Myocyte (in vitro differentiated cells): Measurements from ENCODE around the gene CSNK1G3. TPM values are rescaled to one million over a fixed set of nuclear protein-coding genes. Genes with fewer than 3 reads are reported as not detected.
"Not testable (repeated sequence)": the region's sequence is repeated elsewhere in the genome, so short reads cannot be mapped to it uniquely, and the experiment has no call there.

Source experiments
- DNase-seq: peaks from one replicate; pipeline ENCODE4 v3.0.0-alpha.2; 2012; ENCODE audit warnings: low read depth
- polyA plus RNA-seq: library from polyadenylated mRNA; unstranded; fragments of >200 nt; gene quantifications from one replicate; pipeline ENCODE4 v1.2.1, GENCODE V29; 2012; ENCODE audit warnings: missing spikeins
- total RNA-seq: library from RNA; depleted of rRNA; stranded (reverse); fragments of >200 nt; gene quantifications from 2 replicates; pipeline ENCODE4 v1.2.3, GENCODE V29; 2014

CSNK1G3 gene
- 33.0 and 38.9 TPM in 2 replicates for total RNA-seq
- 12.6 TPM for polyA plus RNA-seq

DNA sequence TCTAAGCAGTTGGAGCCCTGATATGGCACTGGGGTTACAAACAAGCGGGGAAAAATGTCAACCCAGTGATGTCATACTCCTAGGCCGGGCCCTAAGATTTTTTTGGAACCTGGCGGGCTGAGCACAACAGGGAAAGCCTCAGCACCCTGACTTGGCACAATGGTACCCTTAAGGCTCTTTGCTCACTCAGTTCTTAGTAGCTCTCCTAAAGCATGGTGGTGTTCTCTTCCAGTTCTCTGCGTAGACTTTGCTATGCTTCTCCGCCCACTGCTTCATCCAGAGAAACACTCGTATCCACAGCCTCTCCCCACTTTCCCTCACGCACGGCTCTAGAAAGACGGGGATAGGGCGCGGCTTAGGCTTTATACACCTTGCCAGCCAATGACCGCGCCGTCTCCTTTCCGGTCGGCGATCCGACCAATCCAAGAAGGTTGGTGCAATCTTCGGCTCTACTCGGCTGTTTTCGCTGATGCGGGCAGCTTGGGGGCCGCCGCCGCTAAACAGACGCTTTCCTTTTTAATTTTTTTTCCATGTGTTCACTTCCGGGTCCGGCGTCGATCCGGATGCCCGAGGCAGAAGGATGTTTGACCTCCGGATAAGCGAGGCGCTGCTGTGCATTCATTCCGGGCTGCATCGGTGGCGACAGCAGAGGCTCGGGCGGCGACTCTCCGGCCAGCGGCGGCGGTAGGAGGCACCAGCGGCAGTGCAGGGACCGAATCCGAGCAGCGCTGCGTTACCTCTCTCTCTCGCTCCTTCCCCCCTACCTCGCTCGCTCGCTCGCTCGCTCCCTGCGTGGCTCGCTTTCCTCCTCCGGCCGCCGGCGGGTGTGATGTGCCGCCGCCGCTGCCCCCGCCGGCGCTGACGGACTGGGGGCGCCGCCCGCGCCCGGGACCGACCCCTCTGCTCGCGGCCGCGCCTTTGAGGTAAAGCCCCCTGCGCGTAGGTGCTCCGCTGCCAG lies at the start of gene CSNK1G3:
Gene CSNK1G3 (plus strand): TSS at position 530 of the 958 bp plus-strand sequence. CDS start 33,487 bp downstream, outside the sequence.
- peak; percentile 99 for DNase-seq

DNA sequence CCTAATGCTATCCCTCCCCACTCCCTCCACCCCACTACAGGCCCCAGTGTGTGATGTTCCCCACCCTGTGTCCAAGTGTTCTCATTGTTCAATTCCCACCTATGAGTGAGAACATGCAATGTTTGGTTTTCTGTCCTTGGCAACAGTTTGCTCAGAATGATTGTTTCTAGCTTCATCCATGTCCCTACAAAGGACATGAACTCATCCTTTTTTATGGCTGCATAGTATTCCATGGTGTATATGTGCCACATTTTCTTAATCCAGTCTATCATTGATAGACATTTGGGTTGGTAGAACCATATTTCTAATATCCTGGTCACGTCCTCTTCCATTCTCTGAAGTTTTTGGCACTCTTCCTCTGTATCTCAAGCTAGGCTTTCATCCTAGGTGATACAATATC lies 45.1 kb upstream of the CSNK1G3 start:
- DNase-seq, result not testable (repeated sequence)

DNA sequence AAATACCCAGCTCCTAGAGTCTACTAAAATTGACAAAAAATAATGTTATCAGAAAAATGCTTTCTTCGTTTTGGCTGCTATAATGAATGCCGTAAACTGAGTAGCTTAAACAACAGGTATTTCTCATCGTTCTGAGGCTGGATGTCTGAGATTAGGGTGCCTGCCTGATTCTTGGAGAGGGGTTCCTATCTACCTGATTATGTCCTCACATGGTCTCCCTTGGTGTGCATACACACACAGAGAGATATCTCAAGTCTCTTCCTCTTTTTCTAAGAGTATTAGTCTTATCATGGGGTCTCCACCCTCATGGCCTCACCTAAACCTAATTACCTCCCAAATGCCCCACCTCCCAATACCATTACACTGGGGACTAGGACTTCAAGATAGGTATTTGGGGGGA lies 40.6 kb upstream of the CSNK1G3 start:
- no peak for DNase-seq

DNA sequence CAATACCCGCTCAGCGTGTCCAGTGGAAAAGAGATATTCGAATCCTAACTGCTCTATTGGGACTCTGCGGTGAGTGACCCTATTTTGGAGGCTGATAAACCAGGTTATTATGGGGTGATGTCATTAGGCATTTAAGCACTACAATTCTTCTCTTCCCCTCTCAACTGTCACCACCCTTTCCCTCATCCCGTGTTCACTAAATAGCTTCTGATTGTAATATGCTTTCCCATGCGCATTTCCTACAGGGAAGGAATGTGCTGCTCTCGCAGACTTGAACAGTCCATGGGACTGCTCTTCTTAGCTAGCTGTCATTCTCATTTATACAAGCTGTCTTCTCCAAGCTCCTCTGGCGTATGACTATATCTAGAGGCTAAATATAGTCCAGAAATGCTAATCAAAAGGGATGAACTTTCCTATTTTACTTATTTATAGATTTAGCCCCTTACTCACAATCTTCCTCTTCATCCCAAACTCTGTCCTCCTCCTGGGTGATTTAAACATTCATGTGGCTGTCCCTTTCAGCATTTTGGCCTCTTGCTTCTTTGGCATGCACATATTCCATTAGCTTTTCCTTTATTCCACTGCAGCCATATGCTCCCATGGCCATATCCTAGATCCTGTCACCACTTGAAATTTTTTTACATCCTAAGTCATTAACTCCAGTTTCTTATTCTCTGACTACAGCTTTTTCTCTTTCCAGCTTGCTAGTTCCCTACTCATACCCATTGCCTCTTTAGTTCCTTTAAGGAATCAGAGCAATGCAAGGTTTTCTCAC lies 39.6 kb upstream of the CSNK1G3 start:
- no peak for DNase-seq

DNA sequence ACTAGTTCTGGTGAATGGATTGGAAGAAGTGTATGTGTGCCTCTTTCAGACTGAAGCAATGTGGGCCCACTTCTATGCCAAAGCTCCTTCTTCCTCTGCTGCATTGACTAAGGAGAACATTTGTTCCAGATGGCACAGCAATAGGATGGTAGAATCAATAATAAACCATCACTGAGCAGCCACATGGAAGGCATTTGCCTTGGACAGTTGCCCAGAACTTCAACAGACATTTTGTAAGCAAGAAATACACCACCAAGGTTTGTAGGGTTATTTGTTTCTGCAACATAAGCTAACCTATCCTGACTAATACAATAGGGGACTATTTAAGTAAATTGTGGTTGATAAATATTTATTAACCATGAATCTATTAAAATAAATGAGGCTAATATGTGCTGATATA lies 37.7 kb upstream of the CSNK1G3 start:
- DNase-seq, result peak; percentile 18

DNA sequence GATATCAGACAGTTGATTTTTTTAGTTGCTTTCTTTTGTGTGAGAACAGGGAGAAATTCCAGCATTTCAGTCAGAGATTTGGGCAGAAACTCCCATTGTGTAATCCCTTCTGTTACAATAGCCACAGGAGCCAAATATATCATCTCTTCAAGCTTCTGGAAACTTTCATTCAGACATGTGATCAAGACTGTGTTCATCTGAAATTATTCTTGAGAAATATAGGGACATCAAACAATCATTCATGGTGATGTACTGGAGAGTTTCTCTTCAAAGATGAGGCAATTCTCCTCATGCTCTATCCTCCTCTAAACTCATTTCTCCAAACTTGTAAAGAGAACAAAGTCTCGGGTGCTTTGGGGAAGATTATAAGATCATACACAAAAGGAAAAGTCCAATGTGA lies 35.2 kb upstream of the CSNK1G3 start:
- DNase-seq, result no peak

DNA sequence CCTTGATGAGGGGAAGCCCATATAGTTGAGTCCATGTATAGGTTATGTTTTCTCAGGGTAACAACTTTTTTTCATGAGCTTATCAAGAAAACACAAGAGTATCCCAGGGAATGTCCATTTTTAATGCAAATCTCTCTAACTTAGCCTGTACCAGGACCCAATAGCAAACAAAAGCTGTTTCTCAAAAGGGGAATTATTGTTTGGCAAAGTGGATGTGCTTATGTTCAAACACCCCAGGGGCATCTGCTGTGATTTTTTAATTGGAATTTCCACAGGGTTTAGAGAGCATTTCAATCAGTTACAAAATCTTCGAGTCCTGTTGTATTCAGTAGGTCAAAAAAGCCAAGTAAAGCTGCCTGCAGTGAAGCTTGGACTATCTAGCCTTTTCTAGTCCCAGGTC lies 33.4 kb upstream of the CSNK1G3 start:
- no peak for DNase-seq

DNA sequence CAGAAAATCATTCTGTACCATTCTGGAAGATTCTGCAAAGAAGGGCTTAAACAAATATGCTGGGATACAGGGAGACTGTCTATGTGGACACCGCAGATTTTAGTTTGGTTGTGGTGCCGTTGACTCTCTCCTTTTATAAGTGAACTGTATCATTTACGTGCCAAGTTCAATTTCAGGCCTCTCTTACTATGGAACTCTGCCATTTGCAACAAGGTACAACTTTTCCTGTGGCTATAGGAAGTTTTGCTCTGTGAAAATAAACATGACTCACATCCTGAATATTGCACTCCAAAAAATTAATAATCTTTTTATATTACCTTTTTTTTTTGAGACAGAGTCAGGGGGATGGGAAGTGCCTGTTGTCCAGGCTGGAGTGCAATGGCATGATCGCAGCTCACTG lies 29.7 kb upstream of the CSNK1G3 start:
- no peak for DNase-seq

DNA sequence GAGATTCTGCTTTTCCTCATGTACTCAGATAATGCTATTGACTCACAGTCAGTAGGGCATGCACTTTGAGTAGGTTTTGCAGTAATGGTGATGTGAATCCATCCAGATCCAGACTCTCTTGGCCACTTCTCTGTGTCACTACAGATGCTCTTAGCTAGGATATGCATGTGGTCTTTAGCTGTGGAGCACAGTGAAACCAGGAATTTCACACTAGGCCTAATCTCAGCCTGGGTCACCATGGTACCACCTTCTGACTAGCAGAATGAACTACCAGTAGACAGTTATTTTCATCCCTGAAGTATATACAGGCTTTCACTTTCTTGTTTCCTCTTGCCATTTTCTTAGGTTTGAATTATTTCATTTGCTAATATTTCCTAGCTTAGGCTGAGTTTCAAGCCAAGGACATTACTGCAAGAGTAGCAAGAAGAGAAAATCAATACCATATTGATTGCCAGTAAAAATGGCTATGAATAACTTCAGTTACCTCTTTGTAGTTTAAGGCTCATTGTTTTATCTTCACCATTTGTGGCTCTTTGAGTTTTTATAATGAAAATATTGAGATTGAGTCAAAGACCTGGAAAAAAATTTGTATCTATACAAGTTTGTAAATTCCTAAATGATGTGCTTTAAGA lies 28.4 kb upstream of the CSNK1G3 start:
- DNase-seq, result peak; percentile 54

DNA sequence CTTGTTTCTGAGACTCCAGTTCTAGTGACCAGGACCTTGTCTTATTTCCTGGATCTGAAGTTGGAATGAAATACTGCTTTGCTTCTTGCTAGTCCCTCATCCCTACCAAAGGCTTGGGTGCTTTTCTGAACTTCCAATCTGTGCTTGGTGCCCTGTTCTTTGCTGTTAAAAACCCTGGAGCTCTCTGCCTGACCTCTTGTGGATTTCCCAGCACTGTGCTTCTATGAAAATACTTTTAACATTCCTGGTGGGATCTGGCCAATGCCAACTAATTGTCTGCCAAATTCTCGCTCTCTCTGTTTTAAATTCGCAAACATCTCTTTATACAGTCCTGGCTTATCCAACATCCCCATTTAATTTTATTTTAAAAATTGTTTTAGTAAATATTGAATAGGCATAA lies 26.7 kb upstream of the CSNK1G3 start:
- DNase-seq, result no peak

DNA sequence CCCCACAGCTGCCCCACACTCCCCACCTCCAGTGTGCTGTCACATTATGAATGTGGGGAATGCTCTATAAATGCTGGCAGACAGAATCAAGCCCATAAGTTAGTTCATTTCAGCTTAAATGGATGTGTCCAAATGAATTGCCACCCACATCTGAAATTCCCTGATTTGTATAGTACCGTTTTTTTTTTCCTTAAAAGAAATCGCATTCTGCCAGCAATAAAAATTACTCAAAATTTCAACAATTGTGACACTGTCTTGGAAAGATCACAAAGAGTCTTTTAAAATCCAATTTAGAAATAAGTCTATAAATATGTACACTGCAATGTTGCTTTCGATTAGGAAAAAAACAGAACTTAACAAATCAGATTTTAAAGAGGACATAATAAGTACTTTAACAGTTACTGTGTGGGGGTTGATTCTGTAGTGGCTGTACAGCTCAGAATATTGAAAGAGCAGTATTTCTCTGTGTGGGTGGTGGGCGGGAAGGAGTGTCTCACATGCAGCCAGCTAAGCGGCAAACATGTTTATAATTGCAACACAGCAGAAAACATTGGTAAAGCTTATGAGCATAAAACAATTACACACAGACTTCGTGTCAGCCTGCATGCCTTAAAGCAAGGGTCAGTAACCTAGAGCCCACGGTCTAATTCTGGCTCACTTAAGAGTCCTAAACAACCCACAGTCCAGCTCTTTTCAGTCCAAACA lies 24.9 kb upstream of the CSNK1G3 start:
- no peak for DNase-seq

DNA sequence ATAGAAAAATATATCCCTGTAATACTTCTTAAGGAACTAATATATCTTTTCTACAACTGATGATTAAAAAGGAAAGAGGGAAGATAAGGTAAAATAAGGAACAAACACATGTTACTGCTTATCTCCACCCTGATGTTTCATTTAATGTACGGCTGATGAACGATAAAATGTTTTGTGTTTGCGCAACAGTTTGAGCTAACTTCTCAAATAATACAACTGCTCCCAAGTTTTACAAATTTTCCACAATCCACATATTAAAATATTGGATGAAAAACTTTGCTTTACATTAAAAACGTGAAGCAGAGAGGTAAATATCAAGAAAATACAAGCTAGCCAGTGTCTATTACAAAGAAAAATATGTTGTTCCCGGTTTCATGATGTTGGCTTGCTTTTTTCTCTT lies 21.0 kb upstream of the CSNK1G3 start:
- DNase-seq, result no peak

DNA sequence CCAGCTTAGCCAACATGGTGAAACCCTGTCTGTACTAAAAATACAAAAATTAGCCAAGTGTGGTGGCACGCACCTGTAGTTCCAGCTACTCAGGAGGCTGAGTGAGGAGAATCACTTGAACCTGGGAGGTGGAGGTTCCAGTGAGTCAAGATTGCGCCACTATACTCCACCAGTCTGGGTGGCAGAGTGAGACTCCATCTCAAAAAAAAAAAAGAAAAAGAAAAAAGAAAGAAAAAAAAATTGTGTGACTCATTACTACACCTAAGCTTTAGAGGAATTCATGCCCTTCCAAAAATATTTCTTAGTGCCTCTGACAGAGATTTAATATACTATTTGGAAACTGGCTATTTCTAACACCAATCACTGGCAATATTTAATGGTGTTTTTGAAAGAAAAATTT lies 16.8 kb upstream of the CSNK1G3 start:
- not testable (repeated sequence) for DNase-seq

DNA sequence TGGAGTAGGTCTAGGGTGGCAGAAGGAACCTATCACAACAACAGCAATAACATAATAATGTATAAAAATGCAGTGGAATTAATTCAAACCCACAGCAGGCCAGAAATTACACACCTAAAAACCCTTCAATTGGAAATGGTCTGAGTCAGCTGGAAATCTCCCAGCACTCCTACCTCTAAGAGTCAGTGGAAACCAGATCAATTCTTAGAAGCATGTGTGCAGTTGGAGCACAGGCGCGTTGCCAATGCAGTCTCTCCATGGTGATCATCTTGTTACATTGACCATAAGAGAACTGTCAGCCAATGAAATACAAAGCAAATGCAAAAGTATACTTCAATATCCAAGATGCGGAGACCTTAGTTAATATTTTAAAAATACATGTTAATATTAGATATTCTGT lies 15.1 kb upstream of the CSNK1G3 start:
- DNase-seq, result peak; percentile 55

DNA sequence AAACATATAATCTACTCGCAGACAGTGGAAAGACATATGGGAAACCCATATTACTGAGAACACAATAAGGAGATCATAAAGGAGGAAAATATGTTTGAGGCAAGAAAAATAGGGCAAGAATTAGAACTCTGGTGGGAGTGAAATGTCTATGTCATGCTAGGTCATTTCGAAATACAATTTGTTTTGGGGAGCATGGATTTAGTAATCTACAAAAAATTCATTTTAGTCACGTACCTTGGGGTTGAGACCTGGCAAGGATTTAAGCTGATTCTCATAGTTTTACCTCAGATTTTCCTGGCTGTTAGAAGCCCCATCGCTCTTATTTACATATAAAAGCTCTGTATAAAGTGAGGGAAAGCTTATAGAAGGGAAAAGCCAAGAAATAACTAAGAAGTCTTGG lies 11.5 kb upstream of the CSNK1G3 start:
- DNase-seq, result no peak

DNA sequence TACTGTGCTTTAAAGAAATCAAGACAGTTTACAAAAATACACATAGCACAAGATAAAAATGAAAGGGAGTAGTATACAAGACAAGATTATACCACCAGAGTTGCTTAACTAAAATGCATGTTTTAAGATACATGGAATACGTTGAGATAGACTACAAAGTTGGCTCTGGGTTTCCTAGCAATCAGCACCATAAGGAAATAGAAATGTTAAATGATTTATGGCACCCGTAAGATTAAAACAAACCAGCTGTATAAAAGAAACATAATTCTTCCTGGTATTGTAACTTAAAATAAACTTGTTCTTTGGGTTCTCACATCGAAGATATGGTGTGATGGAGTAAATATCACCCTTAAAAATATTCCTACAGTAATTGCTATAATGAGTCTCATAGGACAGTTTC lies 9.9 kb upstream of the CSNK1G3 start:
- no peak for DNase-seq

DNA sequence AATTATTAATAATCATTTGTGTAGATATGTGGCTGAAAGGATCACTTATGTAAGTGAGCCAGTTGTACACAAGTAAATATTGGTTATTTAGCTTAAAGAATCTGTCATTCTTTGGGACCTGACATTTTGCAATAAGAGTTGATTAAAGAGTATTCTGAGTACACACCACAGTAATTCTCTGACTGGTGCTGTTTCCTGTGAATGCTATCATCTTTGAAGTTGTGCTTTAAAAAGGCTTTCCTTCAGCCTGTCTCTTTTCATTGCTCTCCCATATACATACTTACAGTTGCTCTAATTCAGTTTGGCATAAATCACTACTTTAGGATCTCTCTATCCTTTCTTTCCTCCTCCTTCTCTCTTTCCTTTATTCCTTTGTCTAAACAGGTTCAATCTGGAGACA lies 8.7 kb upstream of the CSNK1G3 start:
- no peak for DNase-seq

DNA sequence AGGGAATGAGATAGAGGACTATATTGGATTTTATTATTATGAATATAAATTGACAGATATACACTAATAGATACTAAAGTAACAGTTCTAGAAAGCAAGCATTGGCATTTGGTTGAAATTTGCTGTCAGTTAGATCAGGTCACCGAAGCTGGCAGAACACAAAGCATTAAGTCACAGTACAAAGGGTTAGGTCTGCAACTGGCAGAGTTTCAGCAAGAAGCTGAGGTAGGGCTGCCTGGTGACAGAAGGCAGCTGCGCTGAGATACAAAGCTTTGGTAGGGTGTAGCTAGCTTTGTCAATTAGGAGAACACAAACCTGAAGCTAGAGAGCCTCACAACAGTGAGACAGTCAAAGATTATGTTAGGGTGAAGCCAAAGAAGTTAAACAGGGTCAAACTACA lies 6.3 kb upstream of the CSNK1G3 start:
- peak; percentile 28 for DNase-seq

DNA sequence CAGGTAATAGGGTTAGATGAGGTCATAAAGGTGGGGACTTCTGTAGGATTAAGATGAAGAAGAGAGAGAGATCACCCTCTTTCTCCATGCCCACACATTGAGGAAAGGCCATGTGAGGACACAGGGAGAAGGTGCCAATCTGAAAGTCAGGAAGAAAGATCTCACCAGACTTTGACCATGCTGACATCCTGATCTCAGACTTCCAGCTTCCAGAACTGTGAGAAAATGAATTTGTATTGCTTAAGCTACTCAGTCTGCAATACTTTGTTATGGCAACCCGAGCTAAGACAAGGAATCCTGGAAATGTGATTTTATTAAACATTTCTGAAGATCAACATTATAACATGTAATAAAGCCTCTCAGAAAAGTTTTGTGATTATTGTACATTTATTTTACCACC lies 3.5 kb upstream of the CSNK1G3 start:
- DNase-seq, result no peak

DNA sequence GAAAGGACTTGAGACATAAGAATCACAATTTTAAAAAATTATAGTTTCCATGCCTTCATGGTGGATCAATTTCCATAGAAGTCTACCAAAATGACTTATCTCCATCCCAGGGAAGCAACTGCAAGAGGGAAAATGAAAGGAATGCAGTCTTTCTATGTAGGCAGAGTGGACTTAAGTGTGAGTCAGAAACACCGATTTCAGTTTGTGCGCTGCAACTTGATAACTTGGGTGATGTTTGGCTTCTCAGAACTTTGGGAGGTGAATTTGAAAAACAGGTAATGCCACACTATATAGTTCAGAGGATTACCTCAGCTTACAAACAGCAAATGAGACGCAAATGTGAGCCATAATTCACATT lies 708 bp upstream of the CSNK1G3 start:
- no peak for DNase-seq
